CD14-positive monocyte (primary cell): Measurements from ENCODE around the gene COX7A2. TPM values are rescaled to one million over a fixed set of nuclear protein-coding genes. Genes with fewer than 3 reads are reported as not detected.

ENCODE experiments used
- DNase-seq, 3 donors: peaks; one replicate each; pipeline ENCODE4 v3.0.0-alpha.2; 2011 to 2022
- H2AFZ ChIP-seq: 2 replicates; pipeline ENCODE4 v1.6.0; 2012; ENCODE audit warnings: mild to moderate bottlenecking, low read depth, low read length, inconsistent platforms; ENCODE audit not compliant: insufficient read depth, poor library complexity, severe bottlenecking
- H3K27ac ChIP-seq, 2 donors: 1 replicate in 1 of 2; 2 replicates in 1 of 2; pipeline ENCODE4 v1.5.1; 2012 to 2013; ENCODE audit warnings: low read length in 2 of 2, control low read depth in 1 of 2, inconsistent platforms in 1 of 2, low read depth in 1 of 2, mild to moderate bottlenecking in 1 of 2
- H3K27me3 ChIP-seq, 2 donors: one replicate each; pipeline versions ENCODE4 v1.6.0 to v1.6.1; 2011 to 2013; ENCODE audit warnings: low read length in 2 of 2; ENCODE audit not compliant: control insufficient read depth in 2 of 2, insufficient read depth in 2 of 2
- H3K36me3 ChIP-seq, 2 donors: replicated peaks in 1 of 2; 1 replicate in 1 of 2; 2 replicates in 1 of 2; pipeline versions ENCODE4 v1.5.1 to v1.6.1; 2012 to 2013; ENCODE audit warnings: low read length in 2 of 2, control low read depth in 1 of 2, inconsistent platforms in 1 of 2, mild to moderate bottlenecking in 1 of 2; ENCODE audit not compliant: insufficient read depth in 2 of 2, control insufficient read depth in 1 of 2
- H3K4me1 ChIP-seq, 2 donors: 1 replicate in 1 of 2; 2 replicates in 1 of 2; pipeline versions ENCODE4 v1.5.1 to v1.6.1; 2012 to 2013; ENCODE audit warnings: low read length in 2 of 2, control low read depth in 1 of 2, inconsistent platforms in 1 of 2, mild to moderate bottlenecking in 1 of 2, moderate library complexity in 1 of 2; ENCODE audit not compliant: insufficient read depth in 2 of 2, control insufficient read depth in 1 of 2
- H3K4me2 ChIP-seq: replicated peaks from 2 replicates; pipeline ENCODE3; 2012; ENCODE audit warnings: low read length, moderate library complexity, mild to moderate bottlenecking; ENCODE audit not compliant: poor library complexity, severe bottlenecking; ENCODE audit errors: extremely low read depth
- H3K4me3 ChIP-seq, 3 experiments: fragments of 200-600 bp in 1 of 3; sonication (generic) in 1 of 3; replicated peaks in 1 of 3; 1 replicate in 2 of 3; 2 replicates in 1 of 3; pipeline ENCODE4 v1.5.1; 2011 to 2013; ENCODE audit warnings: low read length in 3 of 3, mild to moderate bottlenecking in 3 of 3, control low read depth in 2 of 3, low read depth in 2 of 3, inconsistent platforms in 1 of 3, moderate library complexity in 1 of 3
- H3K79me2 ChIP-seq: 2 replicates; pipeline ENCODE4 v1.6.0; 2012; ENCODE audit warnings: mild to moderate bottlenecking, control low read depth, inconsistent platforms, low read length, moderate library complexity; ENCODE audit not compliant: insufficient read depth
- H3K9ac ChIP-seq: 2 replicates; pipeline ENCODE4 v1.6.0; 2017; ENCODE audit warnings: low read length, mild to moderate bottlenecking; ENCODE audit not compliant: insufficient read depth, poor library complexity, severe bottlenecking
- H3K9me3 ChIP-seq, 2 donors: replicated peaks in 1 of 2; 1 replicate in 1 of 2; 2 replicates in 1 of 2; pipeline versions ENCODE4 v1.5.1 to v1.6.1; 2012 to 2013; ENCODE audit warnings: low read length in 2 of 2, control low read depth in 1 of 2; ENCODE audit not compliant: control insufficient read depth in 1 of 2, insufficient read depth in 1 of 2
- H4K20me1 ChIP-seq: 2 replicates; pipeline ENCODE4 v1.6.0; 2012; ENCODE audit warnings: mild to moderate bottlenecking, low read length, control low read depth, moderate library complexity; ENCODE audit not compliant: insufficient read depth
- H3K27ac Mint-ChIP-seq, 7 donors: one replicate each; pipeline ENCODE4 v1.8.0; 2020; ENCODE audit warnings: mild to moderate bottlenecking in 7 of 7, mixed read lengths in 7 of 7, moderate library complexity in 6 of 7, inconsistent platforms in 2 of 7
- H3K27me3 Mint-ChIP-seq, 3 donors: one replicate each; pipeline ENCODE4 v1.8.0; 2021 to 2022; ENCODE audit warnings: low read depth in 3 of 3, mild to moderate bottlenecking in 3 of 3, mixed read lengths in 3 of 3, moderate library complexity in 3 of 3, inconsistent platforms in 1 of 3
- H3K36me3 Mint-ChIP-seq, 2 donors: one replicate each; pipeline ENCODE4 v1.8.0; 2020; ENCODE audit warnings: mixed read lengths in 2 of 2, inconsistent platforms in 1 of 2, mild to moderate bottlenecking in 1 of 2
- H3K4me1 Mint-ChIP-seq: one replicate; pipeline ENCODE4 v1.8.0; 2020; ENCODE audit warnings: mild to moderate bottlenecking, mixed read lengths
- H3K4me3 Mint-ChIP-seq, 2 donors: one replicate each; pipeline ENCODE4 v1.8.0; 2020; ENCODE audit warnings: mild to moderate bottlenecking in 2 of 2, mixed read lengths in 2 of 2, moderate library complexity in 1 of 2
- H3K9me3 Mint-ChIP-seq, 7 donors: one replicate each; pipeline ENCODE4 v1.8.0; 2020 to 2022; ENCODE audit warnings: mixed read lengths in 7 of 7, mild to moderate bottlenecking in 6 of 7, moderate library complexity in 6 of 7, inconsistent platforms in 2 of 7
- WGBS: methylation state at CpG from one replicate; pipeline ENCODE4 v1.1.5; 2013; ENCODE audit warnings: missing lambda C conversion rate; ENCODE audit not compliant: insufficient coverage; 5-methylcytosine and 5-hydroxymethylcytosine counted together
- intact Hi-C, 2 donors: fragments of 100-400 bp; cut with micrococcal nuclease; formaldehyde crosslinking; loops; one replicate each; pipeline versions ENCODE4 v1.15.0 to v1.15.1; 2023
- polyA plus RNA-seq, 3 donors: library from polyadenylated mRNA; depleted of rRNA in 1 of 3; unstranded in 2 of 3; stranded (reverse) in 1 of 3; fragments of 300-500 nt in 2 of 3; fragments of >200 nt in 1 of 3; fragmentation: Illumina TruSeq in 2 of 3; gene quantifications; 1 replicate in 2 of 3; 2 replicates in 1 of 3; pipeline ENCODE4 v1.2.3, GENCODE V29; 2012 to 2021
- TF ChIP-seq, protein P1 (sequence below): fragments of 200-600 bp; IDR thresholded peaks from one replicate; pipeline ENCODE4 v1.8.0; 2022; ENCODE audit warnings: antibody characterized with exemption, mild to moderate bottlenecking

The COX7A2 gene
- polyA plus RNA-seq, 3 donors: 175 to 846 (median 798) TPM

DNA sequence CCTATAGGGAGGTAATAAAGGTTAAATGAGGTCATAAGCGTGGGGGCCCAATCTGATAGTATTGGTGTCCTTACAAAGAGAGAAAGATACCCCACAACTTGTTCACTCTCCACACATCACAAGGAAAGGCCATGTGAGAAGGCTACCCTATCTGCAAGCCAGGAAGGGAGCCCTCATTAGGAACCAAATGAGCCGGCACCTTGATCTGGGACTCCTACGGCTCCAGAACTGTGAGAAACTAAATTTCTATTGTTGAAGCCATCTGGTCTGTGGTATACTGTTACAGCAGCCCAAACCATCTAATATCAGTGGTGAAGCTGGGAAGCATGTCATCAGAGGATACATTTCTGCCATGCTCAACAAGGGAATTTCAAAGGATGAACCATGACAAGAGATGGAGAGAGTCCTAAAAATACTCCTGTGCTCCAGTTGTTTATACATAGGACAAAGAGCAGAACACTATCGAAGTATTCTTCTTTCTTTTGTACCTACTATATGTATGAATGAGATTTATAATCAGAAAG lies 10.4 kb downstream of the COX7A2 start:
- H3K4me3 Mint-ChIP-seq: no peak overlapping the region
- H3K9me3 Mint-ChIP-seq: no peaks in the 10 kb centered on the region
- no CpG with 5 or more reads among the region's 4 CpGs for WGBS

DNA sequence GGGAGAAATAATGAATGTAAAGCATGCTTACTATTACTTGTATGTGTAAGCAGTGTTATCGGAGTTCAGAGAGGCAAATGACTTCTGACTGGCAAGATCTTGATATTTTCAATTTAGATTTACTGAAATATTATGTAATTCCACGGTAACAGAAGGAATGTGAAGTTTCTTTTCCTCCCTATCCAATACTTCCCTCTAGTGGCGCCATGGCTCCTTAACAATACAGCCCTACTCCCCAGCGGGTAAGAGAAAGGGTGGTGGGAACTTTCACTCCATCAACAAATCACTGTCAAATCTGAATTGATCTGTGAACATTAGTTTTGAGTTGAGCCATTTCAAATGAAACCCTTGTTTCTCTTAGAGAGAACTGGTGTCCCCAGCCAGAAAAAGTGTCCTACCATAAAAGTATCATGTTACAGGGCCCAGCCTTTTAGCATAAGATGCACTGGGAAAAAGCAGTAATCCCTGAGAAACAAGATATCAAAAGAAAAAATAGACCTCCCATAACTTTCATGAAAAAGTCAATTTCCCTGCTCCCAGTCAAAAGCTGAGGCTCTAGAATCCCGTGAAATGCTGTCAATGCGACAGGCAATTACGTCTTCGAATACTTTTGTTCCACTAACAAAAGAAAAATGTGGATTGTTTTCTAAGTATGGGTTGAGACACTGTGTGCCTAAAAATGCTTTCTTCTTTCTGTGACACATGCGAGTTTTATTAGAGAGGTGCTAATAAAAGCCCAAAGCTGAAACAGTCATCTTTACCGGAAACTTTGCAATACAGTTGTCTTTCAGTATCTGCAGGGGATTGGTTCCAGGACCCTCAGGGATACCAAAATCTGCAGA lies 12.9 kb downstream of the COX7A2 start:
- TF ChIP-seq, protein P1, sequence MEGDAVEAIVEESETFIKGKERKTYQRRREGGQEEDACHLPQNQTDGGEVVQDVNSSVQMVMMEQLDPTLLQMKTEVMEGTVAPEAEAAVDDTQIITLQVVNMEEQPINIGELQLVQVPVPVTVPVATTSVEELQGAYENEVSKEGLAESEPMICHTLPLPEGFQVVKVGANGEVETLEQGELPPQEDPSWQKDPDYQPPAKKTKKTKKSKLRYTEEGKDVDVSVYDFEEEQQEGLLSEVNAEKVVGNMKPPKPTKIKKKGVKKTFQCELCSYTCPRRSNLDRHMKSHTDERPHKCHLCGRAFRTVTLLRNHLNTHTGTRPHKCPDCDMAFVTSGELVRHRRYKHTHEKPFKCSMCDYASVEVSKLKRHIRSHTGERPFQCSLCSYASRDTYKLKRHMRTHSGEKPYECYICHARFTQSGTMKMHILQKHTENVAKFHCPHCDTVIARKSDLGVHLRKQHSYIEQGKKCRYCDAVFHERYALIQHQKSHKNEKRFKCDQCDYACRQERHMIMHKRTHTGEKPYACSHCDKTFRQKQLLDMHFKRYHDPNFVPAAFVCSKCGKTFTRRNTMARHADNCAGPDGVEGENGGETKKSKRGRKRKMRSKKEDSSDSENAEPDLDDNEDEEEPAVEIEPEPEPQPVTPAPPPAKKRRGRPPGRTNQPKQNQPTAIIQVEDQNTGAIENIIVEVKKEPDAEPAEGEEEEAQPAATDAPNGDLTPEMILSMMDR: peak; percentile 62
- Histone ChIP-seq H3K36me3 (peaks cover 0 to 2% of the 10 kb centered on the region in 2 donors), H4K20me1 (no peaks in the 10 kb centered on the region), H3K4me1 (no peaks in the 10 kb centered on the region), H3K9ac (no peak overlapping the region), H3K27me3 (no peaks in the 10 kb centered on the region), H3K27ac (no peak overlapping the region), H3K4me2 (no peak overlapping the region), H3K9me3 (no peaks in the 10 kb centered on the region), H3K4me3 (no peak overlapping the region), H3K79me2 (no peaks in the 10 kb centered on the region), H2AFZ (no peak overlapping the region)
- Mint-ChIP-seq H3K9me3 (no peaks in the 10 kb centered on the region), H3K27me3 (peaks cover 0 to 3% (median 2%) of the 10 kb centered on the region in 3 donors), H3K4me3 (no peak overlapping the region), H3K4me1 (peaks cover 4% of the 10 kb centered on the region), H3K27ac (no peak overlapping the region), H3K36me3 (no peaks in the 10 kb centered on the region)
- peak in 1 of 3 donors; percentile 7 for DNase-seq
- WGBS: 100% methylated on average over 2 of the region's 10 CpGs
- intact Hi-C loops: no loop called here

More for the DNA sequence above, 10.4 kb downstream of the COX7A2 start:
- Histone ChIP-seq H3K4me1 (no peaks in the 10 kb centered on the region), H3K4me3 (no peak overlapping the region), H3K27ac (no peak overlapping the region), H3K9ac (no peak overlapping the region), H3K79me2 (no peaks in the 10 kb centered on the region), H3K36me3 (peaks cover 13 to 23% of the 10 kb centered on the region in 2 donors), H3K9me3 (no peaks in the 10 kb centered on the region), H3K27me3 (no peaks in the 10 kb centered on the region), H3K4me2 (no peak overlapping the region), H4K20me1 (no peaks in the 10 kb centered on the region), H2AFZ (no peak overlapping the region)
- Mint-ChIP-seq H3K27me3 (peaks cover 0 to 3% (median 2%) of the 10 kb centered on the region in 3 donors), H3K4me1 (peaks cover 4% of the 10 kb centered on the region), H3K27ac (no peak overlapping the region), H3K36me3 (peaks cover 14 to 16% of the 10 kb centered on the region in 2 donors)
- TF ChIP-seq, protein P1: no peak
- DNase-seq: no peak
- intact Hi-C loops: no loop called here
